Ovary (tissue), 3 donors: ENCODE measurements around the gene NALF2.

Experiments
- POLR2A ChIP-seq: fragments of 450-650 bp; IDR thresholded peaks from one replicate; pipeline ENCODE4 v1.6.1; 2017; ENCODE audit warnings: antibody characterized with exemption, mild to moderate bottlenecking, moderate library complexity
- TF ChIP-seq, protein P1 (sequence below), 3 donors: fragments of 450-650 bp in 2 of 3; fragments of 200-600 bp in 1 of 3; IDR thresholded peaks; one replicate each; pipeline versions ENCODE4 v1.5.1 to v1.8.0; 2016 to 2022; ENCODE audit warnings: antibody characterized with exemption in 3 of 3, mild to moderate bottlenecking in 1 of 3
- donor health status: DM: no; HTN: no; CAD: no.

DNA sequence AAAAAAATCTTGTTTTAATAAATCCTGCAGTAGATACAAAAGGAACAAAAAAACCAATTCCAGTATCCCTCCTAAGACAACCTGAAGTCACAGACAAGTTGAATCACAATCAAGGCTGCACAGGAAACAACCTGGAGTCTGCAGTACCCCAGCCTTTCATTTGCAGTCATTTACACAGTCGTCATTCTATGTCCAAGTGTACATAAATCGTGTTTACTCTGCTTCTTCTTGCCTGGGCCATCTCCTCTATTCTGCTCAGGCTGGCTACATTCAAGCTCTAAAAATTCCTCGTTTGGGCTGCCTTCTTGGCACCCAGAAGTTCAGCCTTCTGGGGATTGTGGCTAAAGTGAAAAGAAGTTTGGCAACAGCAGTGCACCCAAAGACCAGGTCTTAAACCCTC, 37.8 kb downstream of the NALF2 start:
- TF ChIP-seq, protein P1, sequence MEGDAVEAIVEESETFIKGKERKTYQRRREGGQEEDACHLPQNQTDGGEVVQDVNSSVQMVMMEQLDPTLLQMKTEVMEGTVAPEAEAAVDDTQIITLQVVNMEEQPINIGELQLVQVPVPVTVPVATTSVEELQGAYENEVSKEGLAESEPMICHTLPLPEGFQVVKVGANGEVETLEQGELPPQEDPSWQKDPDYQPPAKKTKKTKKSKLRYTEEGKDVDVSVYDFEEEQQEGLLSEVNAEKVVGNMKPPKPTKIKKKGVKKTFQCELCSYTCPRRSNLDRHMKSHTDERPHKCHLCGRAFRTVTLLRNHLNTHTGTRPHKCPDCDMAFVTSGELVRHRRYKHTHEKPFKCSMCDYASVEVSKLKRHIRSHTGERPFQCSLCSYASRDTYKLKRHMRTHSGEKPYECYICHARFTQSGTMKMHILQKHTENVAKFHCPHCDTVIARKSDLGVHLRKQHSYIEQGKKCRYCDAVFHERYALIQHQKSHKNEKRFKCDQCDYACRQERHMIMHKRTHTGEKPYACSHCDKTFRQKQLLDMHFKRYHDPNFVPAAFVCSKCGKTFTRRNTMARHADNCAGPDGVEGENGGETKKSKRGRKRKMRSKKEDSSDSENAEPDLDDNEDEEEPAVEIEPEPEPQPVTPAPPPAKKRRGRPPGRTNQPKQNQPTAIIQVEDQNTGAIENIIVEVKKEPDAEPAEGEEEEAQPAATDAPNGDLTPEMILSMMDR (IDR thresholded peaks at IDR 0.05), result no peak
- TF ChIP-seq POLR2A, result no peak
